ENCODE results near the gene MRPL40.

GRCh38 chr22:19480173-19480568 lies 47.8 kb downstream of the MRPL40 start:
- TF ChIP-seq ETS1 (IDR thresholded peaks at IDR 0.05) (no peak), CTCF (conservative IDR thresholded peaks at IDR 0.05; ENCODE audit: low read depth in 2 of 2) (no peak), EZH2 (IDR thresholded peaks at IDR 0.05; ENCODE audit: low read depth, unreplicated experiment) (no peak), CREB1 (CRISPR knock-in tag; IDR thresholded peaks at IDR 0.05; ENCODE audit: low read depth) (no peak), POLR2AphosphoS5 (IDR thresholded peaks at IDR 0.05; ENCODE audit: low read depth) (no peak), EZH2phosphoT487 (IDR thresholded peaks at IDR 0.05; ENCODE audit: unreplicated experiment) (no peak), JUNB (IDR thresholded peaks at IDR 0.05; ENCODE audit: unreplicated experiment) (no peak), REST (IDR thresholded peaks at IDR 0.05; ENCODE audit: unreplicated experiment) (no peak), ZNF114 (CRISPR knock-in tag; IDR thresholded peaks at IDR 0.05) (no peak), NANOG (IDR thresholded peaks at IDR 0.05; ENCODE audit: borderline replicate concordance) (no peak)

Measured in GM23338 (cell line).